ENCODE results near the gene CFAP68.
A peak's percentile ranks its signal among the peaks of the same experiment; 100 is the strongest.
"Not testable (repeated sequence)": the region's sequence is repeated elsewhere in the genome, so short reads cannot be mapped to it uniquely, and the experiment has no call there.

The CFAP68 gene

GRCh38 chr11:111870886-111871692 is 8.3 kb upstream of the CFAP68 start, which contains the start of gene ALG9:
TSS of gene ALG9 (minus strand) at chr11:111871581. CDS start at chr11:111871482, 99 bp downstream.
- DNase-seq: peak; percentile 27 to 72

GRCh38 chr11:111871693-111872161 is 7.6 kb upstream of the CFAP68 start:
- no peak for DNase-seq

- no peak for DNase-seq
Observed at GRCh38 chr11:111878385-111878848, 924 bp upstream of the CFAP68 start.

- no peak for DNase-seq
Observed at GRCh38 chr11:111879637-111879960, 258 bp downstream of the CFAP68 start.

- DNase-seq: no peak
Observed at GRCh38 chr11:111882202-111882601, 2.9 kb downstream of the CFAP68 start.

GRCh38 chr11:111885053-111885452 is 5.7 kb downstream of the CFAP68 start:
- DNase-seq: not testable (repeated sequence)

GRCh38 chr11:111886032-111886431 is 6.7 kb downstream of the CFAP68 start:
- no peak for DNase-seq

GRCh38 chr11:111886844-111887243 is 7.5 kb downstream of the CFAP68 start:
- no peak for DNase-seq

GRCh38 chr11:111905411-111905810 is 26.1 kb downstream of the CFAP68 start:
- DNase-seq: no peak

GRCh38 chr11:111906680-111907079 is 27.3 kb downstream of the CFAP68 start:
- no peak for DNase-seq

GRCh38 chr11:111908639-111909305 is 29.4 kb downstream of the CFAP68 start:
- DNase-seq: no peak

- DNase-seq: no peak
Observed at GRCh38 chr11:111909378-111909777, 30.0 kb downstream of the CFAP68 start.

GRCh38 chr11:111910676-111911562 is 31.6 kb downstream of the CFAP68 start:
- no peak for DNase-seq

- DNase-seq: no peak
Observed at GRCh38 chr11:111911563-111912401, 32.4 kb downstream of the CFAP68 start, which contains the start of gene CRYAB. TSS of gene CRYAB (minus strand) at chr11:111911770. CDS start at chr11:111911724, 46 bp downstream.

- DNase-seq: no peak
Observed at GRCh38 chr11:111912535-111912934, 33.2 kb downstream of the CFAP68 start, which contains the start of gene HSPB2. TSS of gene HSPB2 (plus strand) at chr11:111912734. CDS start at chr11:111912830, 96 bp downstream.

GRCh38 chr11:111913031-111913861 is 33.9 kb downstream of the CFAP68 start:
- DNase-seq: no peak

- DNase-seq: no peak
Observed at GRCh38 chr11:111913997-111914396, 34.7 kb downstream of the CFAP68 start.

- no peak for DNase-seq
Observed at GRCh38 chr11:111916768-111917167, 37.4 kb downstream of the CFAP68 start.

- DNase-seq: no peak
Observed at GRCh38 chr11:111917312-111917711, 38.0 kb downstream of the CFAP68 start.

- DNase-seq: no peak
Observed at GRCh38 chr11:111917788-111918187, 38.4 kb downstream of the CFAP68 start.

Data from NCI-H1930 (cell line).